ENCODE measurements around the gene CES4A. TPM values are rescaled to one million over a fixed set of nuclear protein-coding genes. Genes with fewer than 3 reads are reported as not detected.

The CES4A gene
- total RNA-seq, 2 donors from 2014 or later: 10.9 to 16.5 TPM

GRCh38 chr16:66975302-66975893, 13.0 kb upstream of the CES4A start:
- DNase-seq (no peak), ATAC-seq (no peak)
- intact Hi-C loops (cut with DNase I): loop anchor here (5.0 to 10.0 kb wide), 2 partner anchors 177 to 209 kb away; partner anchors contain the start of genes B3GNT9 and MATCAP1
- H3K27me3 ChIP-seq: no peaks in the 10 kb centered on the region
- no peak for TF ChIP-seq CTCF (IDR thresholded peaks at IDR 0.05)
- no peak for TF ChIP-seq POLR2A (IDR thresholded peaks at IDR 0.05)
- H3K36me3 ChIP-seq (replicated peaks in 1 of 2; ENCODE audit: insufficient read depth in 1 of 2, low read depth in 2 of 2): no peaks in the 10 kb centered on the region
- no peak overlapping the region for H3K4me3 ChIP-seq
- H3K27ac ChIP-seq: no peak overlapping the region
- H3K9me3 ChIP-seq: no peaks in the 10 kb centered on the region
- WGBS, 2 donors: 59 to 61% methylated on average over 14 of the region's 14 CpGs
- H3K4me1 ChIP-seq: no peaks in the 10 kb centered on the region

- WGBS, 2 donors: 31 to 37% methylated on average over 13 of the region's 13 CpGs
- no peaks in the 10 kb centered on the region for H3K9me3 ChIP-seq
- TF ChIP-seq POLR2A (IDR thresholded peaks at IDR 0.05) (no peak), CTCF (IDR thresholded peaks at IDR 0.05) (no peak)
- H3K4me3 ChIP-seq: no peak overlapping the region
- no peak overlapping the region for H3K27ac ChIP-seq
- H3K4me1 ChIP-seq: no peaks in the 10 kb centered on the region
- no peaks in the 10 kb centered on the region for H3K36me3 ChIP-seq (replicated peaks in 1 of 2; ENCODE audit: insufficient read depth in 1 of 2, low read depth in 2 of 2)
- intact Hi-C loops (cut with DNase I): loop anchor here (5.0 to 10.0 kb wide), 2 partner anchors 176 to 208 kb away; partner anchors contain the start of genes B3GNT9 and MATCAP1
- H3K27me3 ChIP-seq: no peaks in the 10 kb centered on the region
- no peak for ATAC-seq
- no peak for DNase-seq
These were observed 11.6 kb upstream of the CES4A start for GRCh38 chr16:66976746-66977145.

- no peaks in the 10 kb centered on the region for H3K36me3 ChIP-seq (replicated peaks in 1 of 2; ENCODE audit: insufficient read depth in 1 of 2, low read depth in 2 of 2)
- intact Hi-C loops (cut with DNase I): loop anchor here (5.0 to 10.0 kb wide), 2 partner anchors 175 to 207 kb away; partner anchors contain the start of genes B3GNT9 and MATCAP1
- peak; percentile 89 to 93 (median 90) for DNase-seq
These were observed 10.9 kb upstream of the CES4A start for GRCh38 chr16:66977341-66978113.

GRCh38 chr16:66979011-66979717, 9.2 kb upstream of the CES4A start:
- no peaks in the 10 kb centered on the region for H3K9me3 ChIP-seq
- no peak overlapping the region for H3K27ac ChIP-seq
- intact Hi-C loops (cut with DNase I): loop anchor here (5.0 to 10.0 kb wide), 2 partner anchors 173 to 206 kb away; partner anchors contain the start of genes B3GNT9 and MATCAP1
- ATAC-seq (no peak), DNase-seq (peak in 1 of 4 donors; percentile 36)
- no peak overlapping the region for H3K4me3 ChIP-seq
- no peaks in the 10 kb centered on the region for H3K4me1 ChIP-seq
- H3K27me3 ChIP-seq: no peaks in the 10 kb centered on the region
- H3K36me3 ChIP-seq (replicated peaks in 1 of 2; ENCODE audit: insufficient read depth in 1 of 2, low read depth in 2 of 2): no peaks in the 10 kb centered on the region
- WGBS, 2 donors: 47 to 54% methylated on average over 7 to 16 of the region's 16 CpGs
- TF ChIP-seq POLR2A (IDR thresholded peaks at IDR 0.05) (no peak), CTCF (IDR thresholded peaks at IDR 0.05) (no peak)

More at GRCh38 chr16:66977341-66978113, 10.9 kb upstream of the CES4A start:
- H3K4me3 ChIP-seq: no peak overlapping the region
- H3K9me3 ChIP-seq: no peaks in the 10 kb centered on the region
- no peak overlapping the region for H3K27ac ChIP-seq
- WGBS, 2 donors: 22 to 25% methylated on average over 15 of the region's 15 CpGs
- no peaks in the 10 kb centered on the region for H3K4me1 ChIP-seq
- TF ChIP-seq CTCF (IDR thresholded peaks at IDR 0.05): peak; percentile 89 to 99 (median 96)
- no peak for TF ChIP-seq POLR2A (IDR thresholded peaks at IDR 0.05)
- peak; percentile 91 for ATAC-seq
- H3K27me3 ChIP-seq: no peaks in the 10 kb centered on the region
